Measurements from ENCODE around the gene TMTC1. TPM values are rescaled to one million over a fixed set of nuclear protein-coding genes. Genes with fewer than 3 reads are reported as not detected.

TMTC1 gene
- total RNA-seq, 1 donor from 2014 or later = 24.8 TPM

DNA sequence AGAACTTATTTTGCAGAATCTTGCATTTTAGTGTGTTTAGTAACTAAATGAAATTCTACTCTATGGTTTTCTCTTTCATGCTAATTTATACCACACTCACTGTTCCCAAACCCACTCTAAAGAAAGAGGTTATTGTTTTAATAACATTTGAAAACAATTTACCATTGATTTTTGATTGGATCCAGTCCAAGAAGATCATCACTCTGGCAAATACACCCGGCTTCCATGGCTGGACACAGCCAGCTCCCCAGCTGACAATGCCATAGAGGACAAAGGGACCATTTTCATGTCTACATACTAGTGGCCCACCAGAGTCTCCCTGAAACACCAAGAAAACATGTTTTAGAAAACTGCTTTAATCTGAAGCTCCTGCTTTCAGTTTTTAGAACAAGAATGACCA lies 328.7 kb downstream of the TMTC1 start:
- DNase-seq (no peak), ATAC-seq (no peak)
- TF ChIP-seq, protein P1, sequence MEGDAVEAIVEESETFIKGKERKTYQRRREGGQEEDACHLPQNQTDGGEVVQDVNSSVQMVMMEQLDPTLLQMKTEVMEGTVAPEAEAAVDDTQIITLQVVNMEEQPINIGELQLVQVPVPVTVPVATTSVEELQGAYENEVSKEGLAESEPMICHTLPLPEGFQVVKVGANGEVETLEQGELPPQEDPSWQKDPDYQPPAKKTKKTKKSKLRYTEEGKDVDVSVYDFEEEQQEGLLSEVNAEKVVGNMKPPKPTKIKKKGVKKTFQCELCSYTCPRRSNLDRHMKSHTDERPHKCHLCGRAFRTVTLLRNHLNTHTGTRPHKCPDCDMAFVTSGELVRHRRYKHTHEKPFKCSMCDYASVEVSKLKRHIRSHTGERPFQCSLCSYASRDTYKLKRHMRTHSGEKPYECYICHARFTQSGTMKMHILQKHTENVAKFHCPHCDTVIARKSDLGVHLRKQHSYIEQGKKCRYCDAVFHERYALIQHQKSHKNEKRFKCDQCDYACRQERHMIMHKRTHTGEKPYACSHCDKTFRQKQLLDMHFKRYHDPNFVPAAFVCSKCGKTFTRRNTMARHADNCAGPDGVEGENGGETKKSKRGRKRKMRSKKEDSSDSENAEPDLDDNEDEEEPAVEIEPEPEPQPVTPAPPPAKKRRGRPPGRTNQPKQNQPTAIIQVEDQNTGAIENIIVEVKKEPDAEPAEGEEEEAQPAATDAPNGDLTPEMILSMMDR (IDR thresholded peaks at IDR 0.05) = no peak
- Histone ChIP-seq H3K9me3 (no peaks in the 10 kb centered on the region), H3K36me3 (no peaks in the 10 kb centered on the region), H3K4me3 (no peak overlapping the region), H3K4me1 (no peaks in the 10 kb centered on the region), H3K27me3 (ENCODE audit: low read depth) (no peaks in the 10 kb centered on the region), H3K27ac (no peak overlapping the region)
- intact Hi-C loops (cut with DNase I) = no loop called here

DNA sequence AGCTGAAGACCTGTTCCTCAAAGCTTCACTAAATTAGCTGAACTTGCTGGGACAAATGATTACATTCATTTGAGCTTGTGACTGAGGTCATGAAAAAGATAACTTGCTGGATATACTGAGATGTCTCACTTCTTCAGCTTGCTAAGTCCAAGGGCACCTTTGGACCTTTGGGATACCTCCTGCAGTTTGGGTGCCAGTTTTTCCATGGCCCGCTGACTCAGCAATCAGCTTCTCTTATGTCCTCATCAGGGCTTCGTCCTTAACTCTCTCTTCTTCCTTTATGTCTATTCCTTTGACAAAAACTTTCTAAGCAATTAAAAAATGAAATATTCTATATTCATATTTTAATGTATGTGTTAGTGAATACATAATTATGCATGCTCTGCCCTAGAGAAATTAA lies 331.9 kb downstream of the TMTC1 start:
- Histone ChIP-seq H3K9me3 (no peaks in the 10 kb centered on the region), H3K27ac (no peak overlapping the region), H3K4me3 (no peak overlapping the region), H3K27me3 (ENCODE audit: low read depth) (no peaks in the 10 kb centered on the region), H3K4me1 (no peaks in the 10 kb centered on the region), H3K36me3 (no peaks in the 10 kb centered on the region)
- intact Hi-C loops (cut with DNase I) = no loop called here
- ATAC-seq (no peak), DNase-seq (no peak)
- TF ChIP-seq, protein P1 (IDR thresholded peaks at IDR 0.05) = no peak

All from lower lobe of right lung (tissue), 2 donors.